ENCODE results near the gene ASF1A.

DNA sequence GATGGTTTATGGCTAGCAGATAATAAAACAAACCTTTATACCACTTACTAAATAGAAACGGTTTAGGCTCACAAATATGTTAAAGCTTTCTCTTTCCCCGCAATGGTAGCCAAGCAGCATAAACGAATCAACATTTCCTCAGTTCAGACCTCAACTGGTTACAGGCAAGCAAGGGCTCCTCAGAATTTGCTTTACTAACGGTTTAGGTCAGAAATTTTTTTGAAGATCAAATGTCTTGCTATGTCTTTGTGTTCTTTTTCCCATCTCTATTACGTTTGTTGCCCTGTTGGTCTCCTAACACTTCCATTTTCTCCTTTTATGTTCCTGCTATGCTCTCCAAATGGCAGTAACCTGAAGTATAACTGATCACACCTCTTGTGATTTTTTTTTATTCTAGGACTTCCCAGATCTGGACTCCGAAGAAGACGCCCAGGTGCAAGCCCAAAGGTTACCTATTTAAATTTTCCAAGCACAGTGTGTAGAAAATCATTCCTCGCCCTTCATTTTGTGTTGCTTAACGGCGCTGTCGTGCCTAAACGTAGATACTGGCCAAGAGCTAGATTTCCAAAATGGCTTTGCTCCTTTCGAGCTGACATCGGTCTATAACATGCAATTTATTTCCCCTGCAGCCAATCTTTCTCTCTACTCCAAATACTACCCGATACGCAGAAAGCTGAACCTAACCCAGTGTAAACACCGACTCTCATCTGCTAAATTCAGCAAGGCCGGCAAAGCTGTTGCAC, 717 bp upstream of the ASF1A start:
- TF ChIP-seq, protein P1, sequence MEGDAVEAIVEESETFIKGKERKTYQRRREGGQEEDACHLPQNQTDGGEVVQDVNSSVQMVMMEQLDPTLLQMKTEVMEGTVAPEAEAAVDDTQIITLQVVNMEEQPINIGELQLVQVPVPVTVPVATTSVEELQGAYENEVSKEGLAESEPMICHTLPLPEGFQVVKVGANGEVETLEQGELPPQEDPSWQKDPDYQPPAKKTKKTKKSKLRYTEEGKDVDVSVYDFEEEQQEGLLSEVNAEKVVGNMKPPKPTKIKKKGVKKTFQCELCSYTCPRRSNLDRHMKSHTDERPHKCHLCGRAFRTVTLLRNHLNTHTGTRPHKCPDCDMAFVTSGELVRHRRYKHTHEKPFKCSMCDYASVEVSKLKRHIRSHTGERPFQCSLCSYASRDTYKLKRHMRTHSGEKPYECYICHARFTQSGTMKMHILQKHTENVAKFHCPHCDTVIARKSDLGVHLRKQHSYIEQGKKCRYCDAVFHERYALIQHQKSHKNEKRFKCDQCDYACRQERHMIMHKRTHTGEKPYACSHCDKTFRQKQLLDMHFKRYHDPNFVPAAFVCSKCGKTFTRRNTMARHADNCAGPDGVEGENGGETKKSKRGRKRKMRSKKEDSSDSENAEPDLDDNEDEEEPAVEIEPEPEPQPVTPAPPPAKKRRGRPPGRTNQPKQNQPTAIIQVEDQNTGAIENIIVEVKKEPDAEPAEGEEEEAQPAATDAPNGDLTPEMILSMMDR (IDR thresholded peaks at IDR 0.05; ENCODE audit: low read depth, low read length), result no peak
- TF ChIP-seq POLR2A (IDR thresholded peaks at IDR 0.05; ENCODE audit: extremely low read depth, insufficient read length) (no peak), MYC (IDR thresholded peaks at IDR 0.05; ENCODE audit: low read depth, low read length) (0 out of 2 replicates have a peak, but pooled peaks have one; percentile 9)
- TF ChIP-seq, protein P2, sequence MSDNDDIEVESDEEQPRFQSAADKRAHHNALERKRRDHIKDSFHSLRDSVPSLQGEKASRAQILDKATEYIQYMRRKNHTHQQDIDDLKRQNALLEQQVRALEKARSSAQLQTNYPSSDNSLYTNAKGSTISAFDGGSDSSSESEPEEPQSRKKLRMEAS (IDR thresholded peaks at IDR 0.05; ENCODE audit: low read depth, low read length), result no peak

Measured in NB4 (cell line).